ENCODE results near the gene ZBTB17. TPM values are rescaled to one million over a fixed set of nuclear protein-coding genes. Genes with fewer than 3 reads are reported as not detected.

Gene ZBTB17
- total RNA-seq, 1 donor from 2014 or later, result 19.5 TPM

- Mint-ChIP-seq H3K27me3 (ENCODE audit: insufficient read depth, low read depth) (peaks cover 2% of the 10 kb centered on the region), H3K27ac (no peak overlapping the region), H3K9me3 (no peaks in the 10 kb centered on the region), H3K4me3 (no peak overlapping the region), H3K36me3 (peaks cover 13% of the 10 kb centered on the region), H3K4me1 (peaks cover 64% of the 10 kb centered on the region)
- Histone ChIP-seq H3K9ac (no peak overlapping the region), H3K27me3 (no peaks in the 10 kb centered on the region), H3K27ac (no peak overlapping the region), H4K20me1 (ENCODE audit: low read depth) (peaks cover 94% of the 10 kb centered on the region), H3F3A (ENCODE audit: low read depth) (peaks cover 5% of the 10 kb centered on the region), H3K4me2 (no peak overlapping the region), H2AFZ (replicated peaks) (no peak overlapping the region), H3K36me3 (no peaks in the 10 kb centered on the region), H3K4me1 (peaks cover 10% of the 10 kb centered on the region), H3K9me3 (ENCODE audit: low read depth) (no peaks in the 10 kb centered on the region), H3K79me2 (ENCODE audit: low read depth) (peaks cover 21% of the 10 kb centered on the region), H3K4me3 (no peak overlapping the region)
- DNase-seq (ENCODE audit: low spot score), result no peak
- TF ChIP-seq EZH2phosphoT487 (IDR thresholded peaks at IDR 0.05) (no peak), EZH2 (IDR thresholded peaks at IDR 0.05) (no peak), CTCF (IDR thresholded peaks at IDR 0.05) (no peak)
These were observed 22.6 kb downstream of the ZBTB17 start for GRCh38 chr1:15953294-15953771.

- peaks cover 21% of the 10 kb centered on the region for H3K79me2 ChIP-seq (ENCODE audit: low read depth)
- H3K4me3 ChIP-seq, result no peak overlapping the region
- DNase-seq (ENCODE audit: low spot score), result peak; percentile 33
- no peak overlapping the region for H2AFZ ChIP-seq (replicated peaks)
- H3K4me2 ChIP-seq, result no peak overlapping the region
- no peaks in the 10 kb centered on the region for H3K36me3 ChIP-seq
- H3K4me3 Mint-ChIP-seq, result no peak overlapping the region
- peaks cover 3% of the 10 kb centered on the region for H3K27me3 Mint-ChIP-seq (ENCODE audit: insufficient read depth, low read depth)
- H3K4me1 Mint-ChIP-seq, result peaks cover 65% of the 10 kb centered on the region
- H3K9me3 Mint-ChIP-seq, result no peaks in the 10 kb centered on the region
- H3K9ac ChIP-seq, result no peak overlapping the region
- H3K36me3 Mint-ChIP-seq, result peaks cover 18% of the 10 kb centered on the region
- H3K27ac Mint-ChIP-seq, result peak overlapping the region; percentile 83
- H3K27me3 ChIP-seq, result no peaks in the 10 kb centered on the region
- H3K9me3 ChIP-seq (ENCODE audit: low read depth), result no peaks in the 10 kb centered on the region
- peaks cover 10% of the 10 kb centered on the region for H3K4me1 ChIP-seq
- H4K20me1 ChIP-seq (ENCODE audit: low read depth), result peaks cover 94% of the 10 kb centered on the region
- H3K27ac ChIP-seq, result no peak overlapping the region
- H3F3A ChIP-seq (ENCODE audit: low read depth), result no peaks in the 10 kb centered on the region
- no peak for TF ChIP-seq EZH2 (IDR thresholded peaks at IDR 0.05)
- no peak for TF ChIP-seq CTCF (IDR thresholded peaks at IDR 0.05)
- no peak for TF ChIP-seq EZH2phosphoT487 (IDR thresholded peaks at IDR 0.05)
These were observed 23.3 kb downstream of the ZBTB17 start for GRCh38 chr1:15952317-15953258.

- H3K79me2 ChIP-seq (ENCODE audit: low read depth), result peaks cover 21% of the 10 kb centered on the region
- H3K27ac ChIP-seq, result no peak overlapping the region
- H3K4me1 ChIP-seq, result peaks cover 10% of the 10 kb centered on the region
- no peak overlapping the region for H3K4me2 ChIP-seq
- H3K36me3 ChIP-seq, result no peaks in the 10 kb centered on the region
- no peaks in the 10 kb centered on the region for H3K9me3 ChIP-seq (ENCODE audit: low read depth)
- no peak overlapping the region for H3K4me3 ChIP-seq
- peaks cover 5% of the 10 kb centered on the region for H3K27me3 Mint-ChIP-seq (ENCODE audit: insufficient read depth, low read depth)
- H3K9ac ChIP-seq, result no peak overlapping the region
- peaks cover 62% of the 10 kb centered on the region for H3K4me1 Mint-ChIP-seq
- H3F3A ChIP-seq (ENCODE audit: low read depth), result no peaks in the 10 kb centered on the region
- no peak overlapping the region for H2AFZ ChIP-seq (replicated peaks)
- H3K36me3 Mint-ChIP-seq, result peaks cover 19% of the 10 kb centered on the region
- H3K27me3 ChIP-seq, result no peaks in the 10 kb centered on the region
- TF ChIP-seq CTCF (IDR thresholded peaks at IDR 0.05) (no peak), EZH2phosphoT487 (IDR thresholded peaks at IDR 0.05) (no peak), EZH2 (IDR thresholded peaks at IDR 0.05) (no peak)
- no peak for DNase-seq (ENCODE audit: low spot score)
- no peak overlapping the region for H3K27ac Mint-ChIP-seq
- peaks cover 89% of the 10 kb centered on the region for H4K20me1 ChIP-seq (ENCODE audit: low read depth)
- H3K4me3 Mint-ChIP-seq, result no peak overlapping the region
- no peaks in the 10 kb centered on the region for H3K9me3 Mint-ChIP-seq
These were observed 24.4 kb downstream of the ZBTB17 start for GRCh38 chr1:15951341-15952153.

Data from neural progenitor cell (in vitro differentiated cells).